Fibroblast of lung (primary cell): Measurements from ENCODE around the gene YWHAH. TPM values are rescaled to one million over a fixed set of nuclear protein-coding genes. Genes with fewer than 3 reads are reported as not detected.
"Not testable (repeated sequence)": the region's sequence is repeated elsewhere in the genome, so short reads cannot be mapped to it uniquely, and the experiment has no call there.

Source experiments
- DNase-seq, 2 donors: peaks; one replicate each; pipeline versions ENCODE4 v3.0.0 to v3.0.0-alpha.2; 2010; ENCODE audit warnings: low read depth in 2 of 2
- H2AFZ ChIP-seq: 2 replicates; pipeline ENCODE4 v1.5.1; 2012; ENCODE audit warnings: low read length, control low read depth, inconsistent platforms
- H3K27ac ChIP-seq: 2 replicates; pipeline ENCODE4 v1.5.1; 2011; ENCODE audit warnings: low read length, control low read depth; ENCODE audit not compliant: insufficient read depth
- H3K27me3 ChIP-seq: 2 replicates; pipeline ENCODE4 v1.5.1; 2011; ENCODE audit warnings: mild to moderate bottlenecking, low read length; ENCODE audit not compliant: control insufficient read depth, insufficient read depth
- H3K36me3 ChIP-seq: 2 replicates; pipeline ENCODE4 v1.5.1; 2011; ENCODE audit warnings: low read length; ENCODE audit not compliant: control insufficient read depth, insufficient read depth
- H3K4me1 ChIP-seq: 2 replicates; pipeline ENCODE4 v1.5.1; 2011; ENCODE audit warnings: low read length; ENCODE audit not compliant: control insufficient read depth, insufficient read depth; ENCODE audit errors: extremely low read depth
- H3K4me2 ChIP-seq: 2 replicates; pipeline ENCODE4 v1.5.1; 2011; ENCODE audit warnings: low read length, control low read depth; ENCODE audit not compliant: insufficient read depth; ENCODE audit errors: extremely low read depth
- H3K4me3 ChIP-seq, 4 experiments: fragments of 200-600 bp in 1 of 4; sonication (generic) in 1 of 4; replicated peaks in 1 of 4; 2 replicates each; pipeline ENCODE4 v1.5.1; 2011 to 2016; ENCODE audit warnings: low read length in 4 of 4, low read depth in 3 of 4, mild to moderate bottlenecking in 3 of 4, control low read depth in 2 of 4, inconsistent platforms in 1 of 4, mixed read lengths in 1 of 4; ENCODE audit not compliant: insufficient read depth in 1 of 4; ENCODE audit errors: control extremely low read depth in 1 of 4
- H3K79me2 ChIP-seq: 2 replicates; pipeline ENCODE4 v1.5.1; 2012; ENCODE audit warnings: mild to moderate bottlenecking, low read length, inconsistent platforms; ENCODE audit not compliant: control insufficient read depth, insufficient read depth
- H3K9ac ChIP-seq: 2 replicates; pipeline ENCODE4 v1.5.1; 2011; ENCODE audit warnings: mild to moderate bottlenecking, low read length, control low read depth; ENCODE audit not compliant: insufficient read depth
- H3K9me3 ChIP-seq: 2 replicates; pipeline ENCODE4 v1.5.1; 2012; ENCODE audit warnings: low read depth, low read length; ENCODE audit not compliant: control insufficient read depth, insufficient read depth
- H4K20me1 ChIP-seq: 2 replicates; pipeline ENCODE4 v1.5.1; 2011; ENCODE audit warnings: low read length; ENCODE audit not compliant: control insufficient read depth, insufficient read depth; ENCODE audit errors: extremely low read depth
- CTCF ChIP-seq, 2 donors: IDR thresholded peaks in 1 of 2; conservative IDR thresholded peaks in 1 of 2; 1 replicate in 1 of 2; 2 replicates in 1 of 2; pipeline ENCODE4 v1.5.1; 2011 to 2012; ENCODE audit warnings: low read length in 2 of 2, control low read depth in 1 of 2, inconsistent platforms in 1 of 2, low read depth in 1 of 2, mild to moderate bottlenecking in 1 of 2
- EZH2 ChIP-seq: IDR thresholded peaks from 2 replicates; pipeline ENCODE4 v1.5.1; 2012; ENCODE audit warnings: low read length, control low read depth, mild to moderate bottlenecking; ENCODE audit errors: missing control alignments
- polyA plus RNA-seq, 2 donors: library from polyadenylated mRNA; depleted of rRNA in 1 of 2; stranded (reverse) in 1 of 2; unstranded in 1 of 2; fragments of >200 nt; gene quantifications; 2 replicates each; pipeline ENCODE4 v1.2.1, GENCODE V29; 2011 to 2012; ENCODE audit warnings: missing spikeins in 1 of 2
- total RNA-seq: library from RNA; depleted of rRNA; stranded (reverse); fragments of >200 nt; gene quantifications from 2 replicates; pipeline ENCODE4 v1.2.1, GENCODE V29; 2014

YWHAH gene
- total and polyA plus RNA-seq, 2 donors (not counting 1 experiment from before 2014, with no cell fraction given): 77.5 to 250 TPM

GRCh38 chr22:31977141-31977841 lies 33.0 kb downstream of the YWHAH start:
- DNase-seq: peak; percentile 48 to 67
- no peak overlapping the region for H3K4me3 ChIP-seq
- no peaks in the 10 kb centered on the region for H3K79me2 ChIP-seq
- TF ChIP-seq CTCF (conservative IDR thresholded peaks at IDR 0.05 in 1 of 2, IDR thresholded peaks at IDR 0.05 in 1 of 2; ENCODE audit: low read depth in 1 of 2, low read length in 2 of 2) (peak; percentile 71 to 75), EZH2 (no peak)
- H3K9me3 ChIP-seq: no peaks in the 10 kb centered on the region
- no peak overlapping the region for H3K27ac ChIP-seq
- no peaks in the 10 kb centered on the region for H4K20me1 ChIP-seq
- H3K36me3 ChIP-seq: no peaks in the 10 kb centered on the region
- no peak overlapping the region for H2AFZ ChIP-seq
- no peak overlapping the region for H3K4me2 ChIP-seq
- no peak overlapping the region for H3K9ac ChIP-seq
- H3K27me3 ChIP-seq: no peaks in the 10 kb centered on the region
- no peaks in the 10 kb centered on the region for H3K4me1 ChIP-seq

- no peak overlapping the region for H3K4me2 ChIP-seq
- H4K20me1 ChIP-seq: no peaks in the 10 kb centered on the region
- H3K79me2 ChIP-seq: no peaks in the 10 kb centered on the region
- no peaks in the 10 kb centered on the region for H3K36me3 ChIP-seq
- no peaks in the 10 kb centered on the region for H3K9me3 ChIP-seq
- no peaks in the 10 kb centered on the region for H3K27me3 ChIP-seq
- no peaks in the 10 kb centered on the region for H3K4me1 ChIP-seq
- no peak for DNase-seq
- no peak overlapping the region for H3K9ac ChIP-seq
- H3K27ac ChIP-seq: no peak overlapping the region
- TF ChIP-seq CTCF (conservative IDR thresholded peaks at IDR 0.05 in 1 of 2, IDR thresholded peaks at IDR 0.05 in 1 of 2; ENCODE audit: low read depth in 1 of 2, low read length in 2 of 2): no peak
- TF ChIP-seq EZH2: no peak
- no peak overlapping the region for H3K4me3 ChIP-seq
- no peak overlapping the region for H2AFZ ChIP-seq
Observed at GRCh38 chr22:31977939-31978338, 33.6 kb downstream of the YWHAH start.

GRCh38 chr22:31980628-31981027 lies 36.3 kb downstream of the YWHAH start:
- H2AFZ ChIP-seq: no peak overlapping the region
- no peaks in the 10 kb centered on the region for H3K4me1 ChIP-seq
- TF ChIP-seq CTCF (conservative IDR thresholded peaks at IDR 0.05 in 1 of 2, IDR thresholded peaks at IDR 0.05 in 1 of 2; ENCODE audit: low read depth in 1 of 2, low read length in 2 of 2): no peak
- TF ChIP-seq EZH2: no peak
- no peaks in the 10 kb centered on the region for H4K20me1 ChIP-seq
- no peak overlapping the region for H3K4me2 ChIP-seq
- no peaks in the 10 kb centered on the region for H3K79me2 ChIP-seq
- H3K4me3 ChIP-seq: no peak overlapping the region
- H3K27ac ChIP-seq: no peak overlapping the region
- no peaks in the 10 kb centered on the region for H3K36me3 ChIP-seq
- H3K9ac ChIP-seq: no peak overlapping the region
- no peaks in the 10 kb centered on the region for H3K9me3 ChIP-seq
- DNase-seq: no peak
- H3K27me3 ChIP-seq: no peaks in the 10 kb centered on the region

GRCh38 chr22:31981976-31982375 lies 37.6 kb downstream of the YWHAH start:
- H3K27me3 ChIP-seq, DNase-seq, H3K9ac ChIP-seq, H3K79me2 ChIP-seq, H3K4me2 ChIP-seq, H4K20me1 ChIP-seq, H3K4me3 ChIP-seq, H3K27ac ChIP-seq, H3K36me3 ChIP-seq, H3K4me1 ChIP-seq, H2AFZ ChIP-seq, H3K9me3 ChIP-seq: not testable (repeated sequence)
